Endothelial cell of umbilical vein (primary cell): ENCODE measurements around the gene HACD3. TPM values are rescaled to one million over a fixed set of nuclear protein-coding genes. Genes with fewer than 3 reads are reported as not detected.
A peak's percentile ranks its signal among the peaks of the same experiment; 100 is the strongest.

Experiments
- BruUV-seq: library from RNA; stranded (reverse); fragments of 400-500 nt; replicated peaks from 2 replicates; lab custom pipeline; 2021; lab: Mats Ljungman, UMichigan
- CTCF ChIA-PET: fragments of 300-600, 350-600 bp; sonication (Branson Sonifier 250); formaldehyde crosslinking; loops from one replicate; lab custom pipeline; 2021; ENCODE audit warnings: antibody characterized with exemption, inconsistent platforms; lab: Charles Lee
- POLR2A ChIA-PET: fragments of 300-600, 350-600 bp; sonication (Branson Sonifier 250); formaldehyde crosslinking; loops from one replicate; lab custom pipeline; 2021; ENCODE audit warnings: antibody characterized with exemption, inconsistent platforms; lab: Charles Lee
- DNase-seq: peaks from one replicate; pipeline ENCODE4 v3.0.0-alpha.2; 2011; ENCODE audit warnings: low read depth, low spot score
- FAIRE-seq: peaks from 2 replicates; lab custom pipeline; 2011; peaks lifted over from hg19 to GRCh38; lab: Jason Lieb, UNC
- H2AFZ ChIP-seq: 2 replicates; pipeline ENCODE4 v1.6.0; 2012; ENCODE audit warnings: low read depth, low read length, control low read depth, inconsistent platforms
- H3K27ac ChIP-seq: 2 replicates; pipeline ENCODE4 v1.5.1; 2011; ENCODE audit warnings: low read depth, mild to moderate bottlenecking, control low read depth, low read length, moderate library complexity; ENCODE audit not compliant: insufficient read depth
- H3K27me3 ChIP-seq, 2 experiments: 2 replicates each; pipeline versions ENCODE4 v1.6.0 to v1.6.1; 2011; ENCODE audit warnings: low read length in 2 of 2, mixed read lengths in 1 of 2; ENCODE audit not compliant: control insufficient read depth in 2 of 2, insufficient read depth in 2 of 2
- H3K36me3 ChIP-seq, 2 experiments: 2 replicates in 1 of 2; 3 replicates in 1 of 2; pipeline ENCODE4 v1.5.1; 2011; ENCODE audit warnings: low read length in 2 of 2, mild to moderate bottlenecking in 1 of 2, moderate library complexity in 1 of 2; ENCODE audit not compliant: control insufficient read depth in 2 of 2, insufficient read depth in 2 of 2; ENCODE audit errors: extremely low read depth in 1 of 2
- H3K4me1 ChIP-seq: 3 replicates; pipeline ENCODE4 v1.5.1; 2011; ENCODE audit warnings: mild to moderate bottlenecking, low read length; ENCODE audit not compliant: control insufficient read depth, insufficient read depth; ENCODE audit errors: extremely low read depth
- H3K4me2 ChIP-seq: 2 replicates; pipeline ENCODE4 v1.6.1; 2011; ENCODE audit warnings: low read length, control low read depth, mixed read lengths; ENCODE audit not compliant: insufficient read depth
- H3K4me3 ChIP-seq, 3 experiments: fragments of 200-600 bp in 1 of 3; sonication (generic), shearing (Covaris generic) in 1 of 3; replicated peaks in 1 of 3; 2 replicates each; pipeline ENCODE4 v1.5.1; 2011 to 2016; ENCODE audit warnings: control low read depth in 3 of 3, low read length in 3 of 3, mild to moderate bottlenecking in 2 of 3, inconsistent platforms in 1 of 3, low read depth in 1 of 3, moderate library complexity in 1 of 3; ENCODE audit not compliant: insufficient read depth in 1 of 3
- H3K79me2 ChIP-seq: 2 replicates; pipeline ENCODE4 v1.6.0; 2012; ENCODE audit warnings: low read length, inconsistent platforms; ENCODE audit not compliant: control insufficient read depth, insufficient read depth
- H3K9ac ChIP-seq: replicated peaks from 2 replicates; pipeline ENCODE3; 2011; ENCODE audit warnings: low read length, control low read depth; ENCODE audit not compliant: insufficient read depth; ENCODE audit errors: extremely low read depth
- H3K9me1 ChIP-seq: replicated peaks from 3 replicates; pipeline ENCODE4 v1.6.0; 2011; ENCODE audit warnings: mild to moderate bottlenecking, low read length; ENCODE audit not compliant: control insufficient read depth, insufficient read depth; ENCODE audit errors: extremely low read depth
- H3K9me3 ChIP-seq: replicated peaks from 2 replicates; pipeline ENCODE4 v1.5.1; 2012; ENCODE audit warnings: low read length, inconsistent platforms; ENCODE audit not compliant: control insufficient read depth, insufficient read depth
- H4K20me1 ChIP-seq: replicated peaks from 2 replicates; pipeline ENCODE3; 2011; ENCODE audit warnings: mild to moderate bottlenecking, low read length; ENCODE audit not compliant: control insufficient read depth, insufficient read depth; ENCODE audit errors: extremely low read depth
- CTCF ChIP-seq, 2 donors: IDR thresholded peaks; 1 replicate in 1 of 2; 2 replicates in 1 of 2; pipeline ENCODE4 v1.5.1; 2011; ENCODE audit warnings: low read length in 2 of 2, mild to moderate bottlenecking in 2 of 2, moderate library complexity in 2 of 2, control low read depth in 1 of 2, inconsistent platforms in 1 of 2, low read depth in 1 of 2; ENCODE audit not compliant: insufficient read depth in 1 of 2; ENCODE audit errors: extremely low read depth in 1 of 2
- EZH2 ChIP-seq: IDR thresholded peaks from 2 replicates; pipeline ENCODE4 v1.6.1; 2012; ENCODE audit warnings: borderline replicate concordance, low read depth, mild to moderate bottlenecking, moderate library complexity, low read length, inconsistent platforms; ENCODE audit not compliant: severe bottlenecking
- FOS ChIP-seq: IDR thresholded peaks from 2 replicates; pipeline ENCODE4 v1.6.1; 2011; ENCODE audit warnings: mild to moderate bottlenecking, low read length, moderate library complexity, borderline replicate concordance; ENCODE audit not compliant: insufficient read depth
- GATA2 ChIP-seq: IDR thresholded peaks from 2 replicates; pipeline ENCODE4 v1.7.0; 2011; ENCODE audit warnings: low read depth, mild to moderate bottlenecking, moderate library complexity, mixed read lengths, low read length; ENCODE audit not compliant: insufficient read length, insufficient read depth
- JUN ChIP-seq: IDR thresholded peaks from 2 replicates; pipeline ENCODE4 v1.6.1; 2011; ENCODE audit warnings: borderline replicate concordance, low read depth; ENCODE audit not compliant: insufficient read length, insufficient read depth
- MYC ChIP-seq: IDR thresholded peaks from one replicate; pipeline ENCODE4 v1.6.1; 2011; ENCODE audit warnings: mild to moderate bottlenecking, low read depth, low read length
- POLR2A ChIP-seq: IDR thresholded peaks from 2 replicates; pipeline ENCODE4 v1.6.1; 2012; ENCODE audit warnings: low read depth, mild to moderate bottlenecking, control low read depth, low read length
- POLR2AphosphoS5 ChIP-seq: IDR thresholded peaks from 2 replicates; pipeline ENCODE4 v1.6.1; 2012; ENCODE audit warnings: low read depth, mild to moderate bottlenecking, control low read depth, low read length, moderate library complexity; ENCODE audit not compliant: insufficient read depth
- dilution Hi-C: fragments of 300-500 bp; cut with MboI; formaldehyde crosslinking; loops from one replicate; pipeline ENCODE4 v1.15.0; 2019; ENCODE audit warnings: low sequenced_read_pairs; ENCODE audit not compliant: extremely low pct_ligation_motif_present
- intact Hi-C: fragments of 100-400 bp; cut with micrococcal nuclease; formaldehyde crosslinking; loops from one replicate; pipeline ENCODE4 v1.10.0; 2022
- polyA plus RNA-seq, 4 experiments: library from polyadenylated mRNA; depleted of rRNA in 3 of 4; stranded (reverse) in 3 of 4; unstranded in 1 of 4; fragments of >200 nt; gene quantifications; 2 replicates each; pipeline versions ENCODE4 v1.2.1 to v1.2.3, GENCODE V29; 2011 to 2012; ENCODE audit warnings: missing spikeins in 1 of 4
- total RNA-seq: library from RNA; stranded (reverse); gene quantifications from 2 replicates; pipeline ENCODE4 v1.2.3, GENCODE V29; 2021
- TF ChIP-seq, protein P1 (sequence below): IDR thresholded peaks from 2 replicates; pipeline ENCODE4 v1.6.1; 2011; ENCODE audit not compliant: insufficient read depth, insufficient read length

Gene HACD3
- total and polyA plus RNA-seq, 2 donors (not counting 3 experiments of a cell fraction or from before 2014, with no cell fraction given): 47.4 to 61.1 TPM

GRCh38 chr15:65583701-65584100, 53.4 kb downstream of the HACD3 start:
- Histone ChIP-seq H3K9me1 (no peaks in the 10 kb centered on the region), H2AFZ (no peak overlapping the region), H3K4me1 (peaks cover 38% of the 10 kb centered on the region), H3K9me3 (no peaks in the 10 kb centered on the region), H3K79me2 (no peaks in the 10 kb centered on the region), H3K9ac (peak overlapping the region; percentile 27), H3K4me3 (no peak overlapping the region), H3K27ac (peak overlapping the region; percentile 44), H4K20me1 (no peaks in the 10 kb centered on the region), H3K36me3 (peaks cover 7 to 8% of the 10 kb centered on the region in 2 experiments), H3K27me3 (no peaks in the 10 kb centered on the region), H3K4me2 (peak overlapping the region; percentile 64)
- TF ChIP-seq POLR2AphosphoS5: no peak
- TF ChIP-seq POLR2A: no peak
- TF ChIP-seq FOS: no peak
- TF ChIP-seq, protein P1, sequence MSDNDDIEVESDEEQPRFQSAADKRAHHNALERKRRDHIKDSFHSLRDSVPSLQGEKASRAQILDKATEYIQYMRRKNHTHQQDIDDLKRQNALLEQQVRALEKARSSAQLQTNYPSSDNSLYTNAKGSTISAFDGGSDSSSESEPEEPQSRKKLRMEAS: no peak
- no peak for TF ChIP-seq CTCF (IDR thresholded peaks at IDR 0.05; ENCODE audit: extremely low read depth in 1 of 2, insufficient read depth in 1 of 2, low read depth in 1 of 2, low read length in 2 of 2)
- TF ChIP-seq MYC: no peak
- no peak for TF ChIP-seq JUN
- no peak for TF ChIP-seq EZH2
- TF ChIP-seq GATA2: no peak
- ChIA-PET CTCF (interaction anchor here (1.0 kb wide), 1 partner anchor 18 kb away, joined by 3 read pairs; no protein-coding TSS in a partner anchor), POLR2A (no interaction called here)
- dilution Hi-C loops: no loop called here
- DNase-seq: peak; percentile 74
- FAIRE-seq: peak; percentile 57
- no TSS peak for BruUV-seq
- intact Hi-C loops: no loop called here
